GM23248 (cell line): ENCODE results near the gene B9D2. TPM values are rescaled to one million over a fixed set of nuclear protein-coding genes. Genes with fewer than 3 reads are reported as not detected.
"Not testable (repeated sequence)": the region's sequence is repeated elsewhere in the genome, so short reads cannot be mapped to it uniquely, and the experiment has no call there.

Source experiments
- DNase-seq: peaks from one replicate; pipeline ENCODE4 v3.0.0-alpha.2; 2015
- H2AFZ ChIP-seq: fragments of 200-600 bp; sonication (generic); 2 replicates; pipeline ENCODE4 v1.6.1; 2016; ENCODE audit warnings: antibody characterized with exemption
- H3F3A ChIP-seq: fragments of 200-600 bp; sonication (generic); 2 replicates; pipeline ENCODE4 v1.6.1; 2016; ENCODE audit warnings: mild to moderate bottlenecking, antibody characterized with exemption, mixed run types; ENCODE audit not compliant: insufficient read depth
- H3K27ac ChIP-seq: fragments of 200-600 bp; sonication (generic); 2 replicates; pipeline ENCODE4 v1.5.1; 2016; ENCODE audit warnings: mild to moderate bottlenecking
- H3K27me3 ChIP-seq: fragments of 200-600 bp; sonication (generic); replicated peaks from 2 replicates; pipeline ENCODE4 v1.6.1; 2016; ENCODE audit warnings: mild to moderate bottlenecking; ENCODE audit not compliant: insufficient read depth
- H3K36me3 ChIP-seq: fragments of 200-600 bp; sonication (generic); 2 replicates; pipeline ENCODE4 v1.6.1; 2016; ENCODE audit warnings: low read depth, mild to moderate bottlenecking
- H3K4me1 ChIP-seq: fragments of 200-600 bp; sonication (generic); 2 replicates; pipeline ENCODE4 v1.6.1; 2016; ENCODE audit warnings: mild to moderate bottlenecking; ENCODE audit not compliant: insufficient read depth
- H3K4me2 ChIP-seq: fragments of 200-600 bp; sonication (generic); one replicate; pipeline ENCODE4 v1.6.1; 2016; ENCODE audit warnings: mild to moderate bottlenecking; ENCODE audit not compliant: unreplicated experiment
- H3K4me3 ChIP-seq: fragments of 200-600 bp; sonication (generic); 2 replicates; pipeline ENCODE4 v1.5.1; 2016; ENCODE audit warnings: mild to moderate bottlenecking
- H3K79me2 ChIP-seq: fragments of 200-600 bp; sonication (generic); 2 replicates; pipeline ENCODE4 v1.6.1; 2016; ENCODE audit warnings: mild to moderate bottlenecking; ENCODE audit not compliant: insufficient read depth
- H3K9ac ChIP-seq: fragments of 200-600 bp; sonication (generic); 2 replicates; pipeline ENCODE4 v1.6.1; 2016; ENCODE audit warnings: mild to moderate bottlenecking
- H3K9me2 ChIP-seq: fragments of 200-600 bp; sonication (generic); 2 replicates; pipeline ENCODE4 v1.6.1; 2016; ENCODE audit warnings: mixed run types, mild to moderate bottlenecking, moderate library complexity; ENCODE audit not compliant: insufficient read depth
- H3K9me3 ChIP-seq: fragments of 200-600 bp; sonication (generic); one replicate; pipeline ENCODE4 v1.6.1; 2017; ENCODE audit warnings: low read depth
- H4K20me1 ChIP-seq: fragments of 200-600 bp; sonication (generic); 2 replicates; pipeline ENCODE4 v1.6.0; 2016; ENCODE audit not compliant: insufficient read depth
- EZH2 ChIP-seq: fragments of 200-600 bp; sonication (generic); IDR thresholded peaks from 2 replicates; pipeline ENCODE4 v1.6.1; 2018; ENCODE audit warnings: antibody characterized with exemption, mild to moderate bottlenecking; ENCODE audit not compliant: insufficient read depth, poor library complexity, severe bottlenecking
- EZH2phosphoT487 ChIP-seq: fragments of 200-600 bp; sonication (generic); IDR thresholded peaks from 2 replicates; pipeline ENCODE4 v1.6.1; 2018; ENCODE audit warnings: antibody characterized with exemption, moderate library complexity, mild to moderate bottlenecking, low read depth; ENCODE audit not compliant: insufficient read depth
- WGBS, 2 experiments: methylation state at CpG; one replicate each; pipeline ENCODE4 v1.1.6; 2015 to 2017; ENCODE audit warnings: low lambda C conversion rate in 2 of 2, low coverage in 1 of 2; ENCODE audit errors: missing lambda C conversion rate in 2 of 2; 5-methylcytosine and 5-hydroxymethylcytosine counted together
- in situ Hi-C: fragments of 300-500 bp; cut with MboI; formaldehyde crosslinking; loops from 2 replicates; pipeline ENCODE4 v1.15.0; 2020
- polyA plus RNA-seq: library from polyadenylated mRNA; unstranded; fragments of >200 nt; fragmentation: Nextera tagmentation; extraction: Ambion mirVana; gene quantifications from 2 replicates; pipeline ENCODE4 v1.2.1, GENCODE V29; 2016
- total RNA-seq: library from RNA; depleted of rRNA; stranded (reverse); fragments of >200 nt; shearing (Covaris generic); gene quantifications from 2 replicates; pipeline ENCODE4 v1.2.3, GENCODE V29; 2014

B9D2 gene
- total and polyA plus RNA-seq, 2 experiments from 2014 or later = 9.6 to 13.2 TPM

DNA sequence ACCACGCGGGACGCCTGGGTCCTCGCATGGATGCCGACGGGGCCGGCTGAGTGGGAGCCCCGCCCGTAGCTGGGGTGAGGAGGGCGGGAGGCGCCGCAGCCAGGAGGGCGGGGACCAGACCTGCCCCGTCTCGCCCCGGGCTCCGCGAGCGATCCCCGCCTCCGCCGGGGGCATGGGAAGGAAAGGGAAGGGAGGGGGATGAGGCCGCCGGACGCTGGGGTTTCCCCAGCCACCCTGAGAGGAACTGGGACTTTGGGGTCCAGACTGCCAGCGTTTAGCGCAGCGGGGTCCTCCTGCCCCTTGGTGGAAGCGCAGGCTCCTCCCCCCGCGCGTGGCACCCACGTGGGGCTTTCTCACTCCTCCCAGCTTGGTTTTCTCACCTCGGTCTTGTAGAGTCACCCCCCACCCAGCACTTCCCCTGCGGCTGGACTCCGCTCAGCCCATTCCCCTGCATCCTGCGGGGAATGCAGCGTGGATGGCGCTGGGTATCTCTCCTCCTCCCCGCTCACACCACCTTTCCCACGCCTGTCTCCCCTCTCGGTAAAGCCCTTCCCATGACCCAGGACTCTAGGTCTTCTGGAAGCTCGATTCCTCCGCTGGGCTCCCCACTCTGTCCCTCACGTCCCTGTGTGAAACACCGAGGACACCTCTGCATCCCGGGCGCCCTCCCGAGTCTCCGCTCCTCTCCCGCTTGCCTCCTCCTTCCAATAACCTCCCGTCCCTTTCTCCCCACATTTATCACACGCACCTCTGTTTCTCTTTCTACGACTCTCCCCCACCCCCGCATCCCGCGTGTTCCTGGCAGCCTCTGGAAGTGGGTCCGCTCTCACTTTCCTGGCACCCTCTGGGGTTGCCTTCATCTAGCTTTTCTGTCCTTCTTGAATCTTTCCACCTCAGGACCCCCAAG is 12.4 kb downstream of the B9D2 start:
- H3K4me3 ChIP-seq = peak overlapping the region; percentile 95
- H3K9me3 ChIP-seq = no peaks in the 10 kb centered on the region
- DNase-seq = peak; percentile 84
- no peaks in the 10 kb centered on the region for H3K27me3 ChIP-seq
- TF ChIP-seq EZH2 (no peak), EZH2phosphoT487 (no peak)
- peak overlapping the region; percentile 76 for H3K4me2 ChIP-seq
- H3K36me3 ChIP-seq = peaks cover 11% of the 10 kb centered on the region
- H2AFZ ChIP-seq = peak overlapping the region; percentile 39
- no peaks in the 10 kb centered on the region for H4K20me1 ChIP-seq
- peak overlapping the region; percentile 87 for H3K9ac ChIP-seq
- H3K79me2 ChIP-seq = peaks cover 67% of the 10 kb centered on the region
- H3K4me1 ChIP-seq = peaks cover 8% of the 10 kb centered on the region; the same call in 1 of the 2 replicates
- WGBS, 2 experiments = 1 to 2% methylated on average over 43 to 57 of the region's 58 CpGs
- H3F3A ChIP-seq = no peaks in the 10 kb centered on the region
- in situ Hi-C loops = no loop called here
- peak overlapping the region; percentile 66 for H3K27ac ChIP-seq
- no peaks in the 10 kb centered on the region for H3K9me2 ChIP-seq

DNA sequence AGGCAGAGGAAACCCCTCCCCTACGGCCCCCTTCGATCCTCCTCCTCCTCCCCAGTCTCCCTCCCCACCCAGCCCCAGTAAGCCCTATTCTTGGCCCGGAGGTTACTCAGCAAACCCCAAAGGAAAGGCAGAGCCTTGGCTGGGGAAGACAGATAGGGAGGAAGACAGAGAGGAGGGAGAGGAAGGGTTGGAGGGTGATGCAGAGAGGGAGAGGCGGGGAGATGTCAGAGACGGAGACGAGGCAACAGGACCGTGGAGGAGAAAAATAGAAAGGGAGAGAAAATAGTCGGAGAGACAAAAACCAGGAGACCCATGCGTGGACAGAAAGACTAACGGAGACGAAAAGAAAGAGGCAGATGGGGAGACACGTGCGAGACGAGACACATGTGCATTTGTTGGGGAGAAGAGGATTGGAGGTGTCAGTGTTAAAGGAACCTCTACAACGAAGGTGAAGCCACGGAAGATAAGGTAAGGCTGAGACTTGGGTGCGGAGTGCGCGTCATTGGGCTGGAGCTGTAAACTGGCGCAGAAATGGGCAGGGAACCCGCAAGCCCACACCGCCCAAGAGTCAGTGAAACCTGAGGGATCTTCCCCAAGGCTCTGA is 13.1 kb downstream of the B9D2 start:
- Histone ChIP-seq H2AFZ (peak overlapping the region; percentile 39), H3K4me2 (peak overlapping the region; percentile 76), H3K27ac (peak overlapping the region; percentile 66), H3F3A (no peaks in the 10 kb centered on the region), H4K20me1 (no peaks in the 10 kb centered on the region), H3K4me1 (peaks cover 8% of the 10 kb centered on the region; the same call in 1 of the 2 replicates), H3K79me2 (peaks cover 74% of the 10 kb centered on the region), H3K27me3 (no peaks in the 10 kb centered on the region), H3K36me3 (peaks cover 12% of the 10 kb centered on the region), H3K9ac (peak overlapping the region; percentile 87), H3K9me3 (no peaks in the 10 kb centered on the region), H3K9me2 (no peaks in the 10 kb centered on the region), H3K4me3 (peak overlapping the region; percentile 95)
- in situ Hi-C loops = no loop called here
- WGBS, 2 experiments = 4 to 6% methylated on average over 20 to 21 of the region's 22 CpGs
- DNase-seq = peak; percentile 53
- TF ChIP-seq EZH2phosphoT487 = no peak
- no peak for TF ChIP-seq EZH2

DNA sequence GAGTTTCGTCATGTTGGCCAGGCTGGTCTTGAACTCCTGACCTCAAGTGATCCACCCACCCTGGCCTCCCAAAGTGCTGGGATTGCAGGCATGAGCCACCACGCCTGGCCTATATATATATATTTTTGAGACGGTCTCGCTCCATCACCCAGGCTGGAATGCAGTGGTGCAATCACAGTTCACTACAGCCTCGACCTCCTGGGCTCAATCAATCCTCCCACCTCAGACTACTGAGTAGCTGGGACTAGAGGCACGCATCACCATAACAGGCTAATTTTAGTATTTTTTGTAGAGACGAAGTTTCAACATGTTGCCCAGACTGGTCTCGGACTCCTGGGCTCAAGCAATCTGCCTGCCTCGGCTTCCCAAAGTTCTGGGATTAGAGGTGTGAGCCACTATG is 17.0 kb downstream of the B9D2 start:
- DNase-seq, in situ Hi-C loops, H3K9me3 ChIP-seq, H2AFZ ChIP-seq, H3K27ac ChIP-seq, H3K9ac ChIP-seq, H4K20me1 ChIP-seq, H3K4me1 ChIP-seq, H3K27me3 ChIP-seq, H3F3A ChIP-seq, H3K4me2 ChIP-seq, H3K4me3 ChIP-seq, H3K9me2 ChIP-seq: not testable (repeated sequence)
- peaks cover 31% of the 10 kb centered on the region for H3K36me3 ChIP-seq
- H3K79me2 ChIP-seq = peaks cover 91% of the 10 kb centered on the region
- WGBS, 2 experiments = 95 to 98% methylated on average over 9 of the region's 9 CpGs

DNA sequence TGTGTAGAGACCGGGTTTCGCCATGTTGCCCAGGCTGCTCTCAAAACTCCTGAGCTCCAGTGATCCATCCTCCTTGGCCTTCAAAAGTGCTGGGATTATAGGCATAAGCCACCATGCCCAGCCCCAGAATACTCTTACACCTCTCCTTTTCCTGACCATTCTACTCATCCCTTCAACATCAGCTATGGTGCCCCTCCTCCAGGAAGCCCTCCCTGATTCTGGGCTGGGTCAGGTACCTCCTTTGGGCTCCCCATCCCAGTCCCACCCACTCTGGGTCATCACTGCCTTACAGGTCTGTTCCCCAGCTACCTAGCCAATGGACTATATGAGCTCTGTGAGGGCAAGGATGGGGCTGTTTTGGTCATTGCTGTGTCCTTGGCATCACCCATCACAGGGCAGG is 19.8 kb downstream of the B9D2 start:
- Histone ChIP-seq H3F3A (peaks cover 3% of the 10 kb centered on the region), H3K9me3 (no peaks in the 10 kb centered on the region), H3K4me2 (no peak overlapping the region), H2AFZ (no peak overlapping the region), H4K20me1 (no peaks in the 10 kb centered on the region), H3K27ac (no peak overlapping the region), H3K36me3 (peaks cover 37% of the 10 kb centered on the region), H3K9me2 (no peaks in the 10 kb centered on the region), H3K4me3 (no peak overlapping the region), H3K9ac (no peak overlapping the region), H3K79me2 (peaks cover 69% of the 10 kb centered on the region), H3K27me3 (no peaks in the 10 kb centered on the region), H3K4me1 (no peaks in the 10 kb centered on the region; the same call in 1 of the 2 replicates)
- in situ Hi-C loops = no loop called here
- TF ChIP-seq EZH2phosphoT487 (no peak), EZH2 (no peak)
- DNase-seq = no peak
- WGBS, 2 experiments = 90 to 100% methylated on average over 2 of the region's 2 CpGs
